GM12875 (cell line): ENCODE data around the gene IFT80.

Experiments used
- H3K4me3 ChIP-seq: one replicate; pipeline ENCODE4 v1.5.1; 2011; ENCODE audit warnings: low read depth, low read length, control low read depth
- CTCF ChIP-seq: IDR thresholded peaks from 2 replicates; pipeline ENCODE4 v1.5.1; 2011; ENCODE audit warnings: low read depth, mild to moderate bottlenecking, control low read depth, inconsistent platforms, low read length, moderate library complexity, borderline replicate concordance; ENCODE audit not compliant: insufficient read depth

IFT80 gene

GRCh38 chr3:160374925-160375324, 24.1 kb downstream of the IFT80 start:
- no peak overlapping the region for H3K4me3 ChIP-seq
- no peak for TF ChIP-seq CTCF

GRCh38 chr3:160374472-160374871, 24.6 kb downstream of the IFT80 start:
- TF ChIP-seq CTCF: no peak

GRCh38 chr3:160373655-160374054, 25.4 kb downstream of the IFT80 start:
- no peak for TF ChIP-seq CTCF
- no peak overlapping the region for H3K4me3 ChIP-seq

More at GRCh38 chr3:160374472-160374871, 24.6 kb downstream of the IFT80 start:
- no peak overlapping the region for H3K4me3 ChIP-seq

GRCh38 chr3:160372780-160373179, 26.2 kb downstream of the IFT80 start:
- TF ChIP-seq CTCF: no peak
- H3K4me3 ChIP-seq: no peak overlapping the region

GRCh38 chr3:160370987-160371857, 27.8 kb downstream of the IFT80 start:
- no peak for TF ChIP-seq CTCF
- no peak overlapping the region for H3K4me3 ChIP-seq

GRCh38 chr3:160369784-160370183, 29.2 kb downstream of the IFT80 start:
- no peak overlapping the region for H3K4me3 ChIP-seq

More at GRCh38 chr3:160369784-160370183, 29.2 kb downstream of the IFT80 start:
- TF ChIP-seq CTCF: no peak
